Common myeloid progenitor, CD34-positive (primary cell): ENCODE results near the gene PEMT.
A peak's percentile ranks its signal among the peaks of the same experiment; 100 is the strongest.

Source experiments
- CTCF ChIA-PET: fragments of 350-600 bp; sonication (Branson Sonifier 250); formaldehyde crosslinking; loops from one replicate; lab custom pipeline; 2021; ENCODE audit warnings: antibody characterized with exemption; lab: Charles Lee
- POLR2A ChIA-PET: fragments of 350-600 bp; sonication (Branson Sonifier 250); formaldehyde crosslinking; loops from one replicate; lab custom pipeline; 2021; ENCODE audit warnings: antibody characterized with exemption; lab: Charles Lee
- DNase-seq, 3 donors: peaks; one replicate each; pipeline versions ENCODE4 v3.0.0 to v3.0.0-alpha.2; 2013
- H3K27ac ChIP-seq, 2 experiments: 1 replicate in 1 of 2; 2 replicates in 1 of 2; pipeline ENCODE4 v1.7.0; 2013; ENCODE audit warnings: inconsistent platforms in 2 of 2, low read length in 2 of 2, mild to moderate bottlenecking in 2 of 2, low read depth in 1 of 2, moderate library complexity in 1 of 2; ENCODE audit not compliant: severe bottlenecking in 2 of 2, insufficient read depth in 1 of 2, poor library complexity in 1 of 2
- H3K27me3 ChIP-seq, 5 experiments: replicated peaks in 2 of 5; 1 replicate in 3 of 5; 2 replicates in 2 of 5; pipeline versions ENCODE4 v1.6.1 to v1.7.0; 2013; ENCODE audit warnings: low read length in 4 of 5, mild to moderate bottlenecking in 2 of 5, moderate library complexity in 2 of 5, inconsistent platforms in 1 of 5; ENCODE audit not compliant: insufficient read depth in 5 of 5, control insufficient read depth in 4 of 5
- H3K36me3 ChIP-seq, 4 experiments: 1 replicate in 2 of 4; 2 replicates in 2 of 4; pipeline versions ENCODE4 v1.6.1 to v1.7.0; 2013; ENCODE audit warnings: low read length in 3 of 4, control low read depth in 1 of 4, mild to moderate bottlenecking in 1 of 4; ENCODE audit not compliant: control insufficient read depth in 4 of 4, insufficient read depth in 4 of 4
- H3K4me1 ChIP-seq, 4 experiments: 1 replicate in 3 of 4; 2 replicates in 1 of 4; pipeline versions ENCODE4 v1.6.1 to v1.7.1; 2013; ENCODE audit warnings: low read length in 3 of 4, mild to moderate bottlenecking in 3 of 4, control low read depth in 1 of 4, inconsistent platforms in 1 of 4, moderate library complexity in 1 of 4; ENCODE audit not compliant: control insufficient read depth in 4 of 4, insufficient read depth in 4 of 4; ENCODE audit errors: control extremely low read depth in 1 of 4
- H3K4me3 ChIP-seq, 7 experiments: 1 replicate in 4 of 7; 2 replicates in 3 of 7; pipeline versions ENCODE4 v1.5.1 to v1.7.0; 2013; ENCODE audit warnings: mild to moderate bottlenecking in 7 of 7, low read length in 6 of 7, moderate library complexity in 6 of 7, inconsistent platforms in 2 of 7, low read depth in 2 of 7, control low read depth in 1 of 7; ENCODE audit not compliant: insufficient read depth in 4 of 7, control insufficient read depth in 1 of 7; ENCODE audit errors: extremely low read depth in 1 of 7
- H3K9me3 ChIP-seq, 5 experiments: 1 replicate in 4 of 5; 2 replicates in 1 of 5; pipeline versions ENCODE4 v1.6.1 to v1.7.1; 2013; ENCODE audit warnings: low read length in 4 of 5, mild to moderate bottlenecking in 2 of 5, inconsistent platforms in 1 of 5, low read depth in 1 of 5, moderate library complexity in 1 of 5; ENCODE audit not compliant: control insufficient read depth in 4 of 5, insufficient read depth in 2 of 5; ENCODE audit errors: control extremely low read depth in 1 of 5
- WGBS: methylation state at CpG from one replicate; pipeline ENCODE4 v1.1.5; 2013; ENCODE audit not compliant: insufficient coverage; 5-methylcytosine and 5-hydroxymethylcytosine counted together

PEMT gene

GRCh38 chr17:17565471-17566339 lies 25.8 kb downstream of the PEMT start:
- Histone ChIP-seq H3K4me3 (no peak overlapping the region), H3K27me3 (no peaks in the 10 kb centered on the region), H3K27ac (no peak overlapping the region), H3K4me1 (peaks cover 0 to 13% (median 1%) of the 10 kb centered on the region in 4 experiments), H3K9me3 (no peaks in the 10 kb centered on the region), H3K36me3 (peaks cover 0 to 2% (median 0%) of the 10 kb centered on the region in 4 experiments)
- CTCF ChIA-PET, result interaction anchor here (0.8 to 2.5 kb wide), 6 partner anchors 26 to 211 kb away, joined by 3 to 9 read pairs (median 3); partner anchors contain the start of gene PEMT
- POLR2A ChIA-PET, result no interaction called here
- WGBS, result 93% methylated on average over 9 of the region's 10 CpGs
- DNase-seq, result no peak

- ChIA-PET CTCF (interaction anchor here (0.8 to 2.5 kb wide), 8 partner anchors 20 to 210 kb away, joined by 3 to 9 read pairs (median 3); partner anchors contain the start of gene PEMT), POLR2A (no interaction called here)
- WGBS, result 95% methylated on average over 4 of the region's 5 CpGs
- Histone ChIP-seq H3K9me3 (no peaks in the 10 kb centered on the region), H3K4me3 (no peak overlapping the region), H3K27me3 (no peaks in the 10 kb centered on the region), H3K4me1 (peaks cover 0 to 13% (median 1%) of the 10 kb centered on the region in 4 experiments), H3K36me3 (peaks cover 0 to 2% (median 0%) of the 10 kb centered on the region in 4 experiments), H3K27ac (no peak overlapping the region)
- no peak for DNase-seq
Observed at GRCh38 chr17:17564896-17565295, 26.6 kb downstream of the PEMT start.

GRCh38 chr17:17564323-17564722 lies 27.2 kb downstream of the PEMT start:
- H3K36me3 ChIP-seq, result peaks cover 0 to 2% (median 0%) of the 10 kb centered on the region in 4 experiments

GRCh38 chr17:17563530-17563929 lies 28.0 kb downstream of the PEMT start:
- DNase-seq, result no peak
- 97% methylated on average over 12 of the region's 13 CpGs for WGBS
- no peak overlapping the region for H3K27ac ChIP-seq
- POLR2A ChIA-PET, result no interaction called here
- peaks cover 0 to 2% (median 0%) of the 10 kb centered on the region in 4 experiments for H3K36me3 ChIP-seq
- H3K4me3 ChIP-seq, result no peak overlapping the region
- H3K9me3 ChIP-seq, result no peaks in the 10 kb centered on the region
- CTCF ChIA-PET, result interaction anchor here (0.8 to 2.5 kb wide), 4 partner anchors 9 to 208 kb away, joined by 3 to 9 read pairs (median 4); partner anchors contain the start of gene RASD1
- H3K4me1 ChIP-seq, result peaks cover 0 to 13% (median 1%) of the 10 kb centered on the region in 4 experiments
- no peaks in the 10 kb centered on the region for H3K27me3 ChIP-seq

More at GRCh38 chr17:17564323-17564722, 27.2 kb downstream of the PEMT start:
- Histone ChIP-seq H3K27me3 (no peaks in the 10 kb centered on the region), H3K4me1 (peaks cover 0 to 13% (median 1%) of the 10 kb centered on the region in 4 experiments), H3K4me3 (no peak overlapping the region), H3K27ac (no peak overlapping the region), H3K9me3 (no peaks in the 10 kb centered on the region)
- DNase-seq, result no peak
- 96% methylated on average over 3 of the region's 4 CpGs for WGBS
- ChIA-PET POLR2A (interaction anchor here (0.6 kb wide), 1 partner anchor 27 kb away, joined by 3 read pairs; no protein-coding TSS in a partner anchor), CTCF (interaction anchor here (0.9 to 2.5 kb wide), 6 partner anchors 20 to 209 kb away, joined by 3 to 9 read pairs (median 4); no protein-coding TSS in a partner anchor)

GRCh38 chr17:17562146-17562511 lies 29.4 kb downstream of the PEMT start:
- peaks cover 0 to 2% (median 0%) of the 10 kb centered on the region in 4 experiments for H3K36me3 ChIP-seq
- ChIA-PET CTCF (interaction anchor here (1.1 to 1.7 kb wide), 2 partner anchors 39 to 207 kb away, joined by 3 to 4 read pairs; no protein-coding TSS in a partner anchor), POLR2A (no interaction called here)
- H3K27ac ChIP-seq, result no peak overlapping the region
- peak in 1 of 3 donors; percentile 43 for DNase-seq
- H3K4me1 ChIP-seq, result peaks cover 0 to 13% (median 1%) of the 10 kb centered on the region in 4 experiments
- 91% methylated on average over 15 of the region's 15 CpGs for WGBS
- peak overlapping the region in 2 of 7 experiments; percentile 19 to 45 for H3K4me3 ChIP-seq
- H3K27me3 ChIP-seq, result no peaks in the 10 kb centered on the region
- no peaks in the 10 kb centered on the region for H3K9me3 ChIP-seq

GRCh38 chr17:17561408-17562145 lies 29.9 kb downstream of the PEMT start:
- WGBS, result 72% methylated on average over 22 of the region's 30 CpGs
- peak overlapping the region in 2 of 7 experiments; percentile 19 to 45 for H3K4me3 ChIP-seq

More at GRCh38 chr17:17561408-17562145, 29.9 kb downstream of the PEMT start:
- DNase-seq, result peak in 1 of 3 donors; percentile 34
- POLR2A ChIA-PET, result no interaction called here
- H3K4me1 ChIP-seq, result peaks cover 0 to 13% (median 1%) of the 10 kb centered on the region in 4 experiments
- H3K27me3 ChIP-seq, result no peaks in the 10 kb centered on the region
- CTCF ChIA-PET, result interaction anchor here (0.8 to 1.7 kb wide), 3 partner anchors 39 to 211 kb away, joined by 3 to 4 read pairs (median 3); no protein-coding TSS in a partner anchor
- peaks cover 0 to 2% (median 0%) of the 10 kb centered on the region in 4 experiments for H3K36me3 ChIP-seq
- H3K9me3 ChIP-seq, result no peaks in the 10 kb centered on the region
- no peak overlapping the region for H3K27ac ChIP-seq
